SK-N-MC (cell line): ENCODE results near the gene ATOX1.

Experiments
- EZH2 ChIP-seq: fragments of 200-600 bp; sonication (generic); IDR thresholded peaks from one replicate; pipeline ENCODE4 v1.6.1; 2017; ENCODE audit warnings: antibody characterized with exemption
- FOXP2 ChIP-seq: optimal IDR thresholded peaks from 2 replicates; pipeline ENCODE3; 2011; ENCODE audit warnings: mild to moderate bottlenecking, moderate library complexity; ENCODE audit not compliant: insufficient read depth; ENCODE audit errors: extremely low read length, control extremely low read depth
- POLR2AphosphoS5 ChIP-seq: IDR thresholded peaks from 2 replicates; pipeline ENCODE4 v1.6.1; 2012; ENCODE audit warnings: mild to moderate bottlenecking, low read depth, low read length, borderline replicate concordance

DNA sequence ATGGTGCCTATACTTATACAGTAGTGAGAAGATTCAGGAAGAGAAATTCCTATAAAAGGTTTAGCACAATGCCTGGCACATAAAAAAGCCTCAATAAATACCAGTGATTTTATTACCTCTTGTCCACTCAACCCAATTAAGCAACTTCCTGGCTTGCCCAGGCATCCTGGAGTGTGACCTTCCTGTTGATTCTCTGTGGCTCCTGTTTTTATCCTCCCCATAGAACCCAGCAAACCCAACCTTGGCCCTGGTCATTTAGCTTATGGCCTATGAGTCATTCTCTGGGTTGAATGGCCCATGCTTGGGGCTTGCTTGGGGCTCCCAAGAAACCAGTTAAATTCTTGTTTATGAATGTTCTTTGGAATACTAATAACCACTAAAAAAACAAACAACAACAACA is 50.3 kb downstream of the ATOX1 start:
- TF ChIP-seq EZH2 = no peak
- TF ChIP-seq POLR2AphosphoS5 = no peak
- TF ChIP-seq FOXP2 = no peak
